Smooth muscle cell of the brain vasculature (primary cell): Measurements from ENCODE around the gene CPNE5.
A peak's percentile ranks its signal among the peaks of the same experiment; 100 is the strongest.

Experiments used
- DNase-seq: peaks from one replicate; pipeline ENCODE4 v3.0.0-alpha.2; 2012; ENCODE audit warnings: low read depth, low spot score

The CPNE5 gene

GRCh38 chr6:36838896-36839748 lies at the start of gene CPNE5:
TSS of gene CPNE5 (minus strand) at chr6:36839444. CDS start at chr6:36839377, 67 bp downstream.
- no peak for DNase-seq

GRCh38 chr6:36888115-36888643 lies 48.9 kb upstream of the CPNE5 start:
- no peak for DNase-seq

GRCh38 chr6:36886950-36887618 lies 47.8 kb upstream of the CPNE5 start:
- DNase-seq = no peak

- peak; percentile 95 for DNase-seq
These were observed 46.5 kb upstream of the CPNE5 start, which contains the start of gene C6orf89 for GRCh38 chr6:36885461-36886401. TSS of gene C6orf89 (plus strand) at chr6:36885952. CDS start at chr6:36899445, 13,493 bp downstream.

GRCh38 chr6:36884610-36885009 lies 45.4 kb upstream of the CPNE5 start:
- no peak for DNase-seq

GRCh38 chr6:36875250-36875633 lies 36.0 kb upstream of the CPNE5 start:
- DNase-seq = no peak

- peak; percentile 88 for DNase-seq
These were observed 35.4 kb upstream of the CPNE5 start, which contains the start of gene PPIL1 for GRCh38 chr6:36874443-36875249. TSS of gene PPIL1 (minus strand) at chr6:36874803. CDS start at chr6:36874772, 31 bp downstream.

GRCh38 chr6:36873612-36874442 lies 34.6 kb upstream of the CPNE5 start:
- DNase-seq = no peak

- DNase-seq = no peak
These were observed 33.9 kb upstream of the CPNE5 start for GRCh38 chr6:36873115-36873514.

- DNase-seq = no peak
These were observed 32.4 kb upstream of the CPNE5 start for GRCh38 chr6:36871686-36872085.

- DNase-seq = no peak
These were observed 28.4 kb upstream of the CPNE5 start for GRCh38 chr6:36867471-36868224.

GRCh38 chr6:36865835-36866234 lies 26.6 kb upstream of the CPNE5 start:
- DNase-seq = no peak

- no peak for DNase-seq
These were observed 24.7 kb upstream of the CPNE5 start for GRCh38 chr6:36863670-36864540.

- DNase-seq = no peak
These were observed 23.7 kb upstream of the CPNE5 start for GRCh38 chr6:36862848-36863382.

- DNase-seq = no peak
These were observed 23.1 kb upstream of the CPNE5 start for GRCh38 chr6:36862164-36862847.

- no peak for DNase-seq
These were observed 20.9 kb upstream of the CPNE5 start for GRCh38 chr6:36860126-36860525.

GRCh38 chr6:36858407-36858981 lies 19.2 kb upstream of the CPNE5 start:
- DNase-seq = no peak
